Esophagus (tissue), 2 donors: ENCODE results near the gene SEMA3C. TPM values are rescaled to one million over a fixed set of nuclear protein-coding genes. Genes with fewer than 3 reads are reported as not detected.

Experiments used
- H3K27ac ChIP-seq, 2 donors: one replicate each; pipeline ENCODE4 v1.5.1; 2013; ENCODE audit warnings: low read depth in 2 of 2, mild to moderate bottlenecking in 2 of 2, inconsistent platforms in 1 of 2, low read length in 1 of 2, moderate library complexity in 1 of 2
- H3K27me3 ChIP-seq, 2 donors: one replicate each; pipeline ENCODE4 v1.6.1; 2013; ENCODE audit warnings: low read length in 2 of 2, control low read depth in 1 of 2, mild to moderate bottlenecking in 1 of 2; ENCODE audit not compliant: insufficient read depth in 2 of 2, control insufficient read depth in 1 of 2
- H3K36me3 ChIP-seq, 2 donors: one replicate each; pipeline ENCODE4 v1.6.1; 2013; ENCODE audit warnings: low read length in 1 of 2; ENCODE audit not compliant: control insufficient read depth in 2 of 2, insufficient read depth in 2 of 2
- H3K4me1 ChIP-seq, 2 donors: one replicate each; pipeline ENCODE4 v1.6.1; 2013; ENCODE audit warnings: low read length in 1 of 2; ENCODE audit not compliant: control insufficient read depth in 2 of 2, insufficient read depth in 2 of 2
- H3K4me3 ChIP-seq, 2 donors: one replicate each; pipeline ENCODE4 v1.5.1; 2013; ENCODE audit warnings: low read length in 2 of 2, mild to moderate bottlenecking in 2 of 2, low read depth in 1 of 2, moderate library complexity in 1 of 2
- H3K9me3 ChIP-seq, 2 donors: one replicate each; pipeline ENCODE4 v1.6.1; 2013; ENCODE audit warnings: mild to moderate bottlenecking in 2 of 2, low read depth in 1 of 2, low read length in 1 of 2, moderate library complexity in 1 of 2; ENCODE audit not compliant: control insufficient read depth in 2 of 2, insufficient read depth in 1 of 2
- WGBS, 2 donors: extraction: QIAGEN DNeasy Blood & Tissue Kit; methylation state at CpG; one replicate each; pipeline ENCODE4 v1.1.7; 2013; 5-methylcytosine and 5-hydroxymethylcytosine counted together
- polyA plus RNA-seq, 2 donors: library from polyadenylated mRNA; stranded (reverse); fragments of 200-250 nt; gene quantifications; one replicate each; pipeline ENCODE4 v1.2.3, GENCODE V29; 2013
- donor health status: healthy with polysubstance abuse.
- donor health status: Bipolar disorder and iron deficiency.

SEMA3C gene
- polyA plus RNA-seq, 2 donors = 1.8 to 3.4 TPM

DNA sequence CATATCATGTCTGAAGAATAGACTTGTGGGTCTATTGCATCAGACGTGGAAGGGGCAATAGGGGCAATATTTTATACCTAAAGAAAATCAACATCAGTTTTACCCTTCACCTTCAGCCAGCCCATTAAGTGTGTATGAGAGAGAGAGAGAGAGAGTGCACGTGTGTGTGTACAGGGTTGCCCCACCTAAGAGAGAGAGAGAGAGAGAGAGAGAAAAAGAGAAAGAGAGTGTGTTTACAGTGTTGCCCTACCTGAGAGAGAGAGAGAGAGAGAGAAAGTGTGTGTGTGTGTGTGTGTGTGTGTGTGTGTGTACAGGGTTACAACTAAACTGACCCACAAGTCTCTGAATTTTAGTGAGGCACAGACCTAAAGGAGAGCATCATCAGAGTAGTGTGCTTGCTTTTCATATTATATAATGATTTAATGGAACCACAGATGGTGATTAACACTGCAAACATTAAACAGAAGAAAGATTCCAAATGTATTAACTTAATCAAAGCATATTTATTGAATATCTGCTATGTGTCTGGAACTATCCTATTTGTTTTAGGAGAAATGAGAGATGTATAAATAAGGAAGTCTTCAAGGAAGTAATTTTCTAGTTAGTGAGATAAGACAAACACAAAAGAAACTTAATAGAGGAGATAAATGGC lies 213.6 kb downstream of the SEMA3C start:
- no peaks in the 10 kb centered on the region for H3K36me3 ChIP-seq
- no peaks in the 10 kb centered on the region for H3K4me1 ChIP-seq
- no peak overlapping the region for H3K27ac ChIP-seq
- 50 to 65% methylated on average over 2 of the region's 2 CpGs for WGBS, 2 donors
- no peak overlapping the region for H3K4me3 ChIP-seq
- no peaks in the 10 kb centered on the region for H3K27me3 ChIP-seq
- no peaks in the 10 kb centered on the region for H3K9me3 ChIP-seq

DNA sequence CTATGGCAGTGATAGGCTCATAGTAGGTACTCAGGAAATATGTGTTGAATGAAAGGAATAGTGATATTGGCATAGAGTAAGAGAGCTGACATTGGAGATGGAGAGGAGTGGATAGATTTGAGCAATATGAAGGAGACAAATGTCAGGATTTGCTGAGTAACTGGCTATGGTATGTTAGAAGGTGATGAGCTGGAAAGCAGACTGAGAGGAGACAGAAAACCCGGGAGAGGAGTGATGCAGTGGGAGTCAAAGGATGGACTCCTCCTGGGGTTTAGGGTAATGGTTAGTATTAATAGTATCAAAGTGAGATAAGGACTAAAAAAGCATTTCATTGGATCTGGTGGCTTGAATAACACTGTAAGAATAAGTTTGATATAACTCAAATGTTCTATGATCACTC lies 215.6 kb downstream of the SEMA3C start:
- WGBS, 2 donors = 75 to 92% methylated on average over 1 of the region's 1 CpG
- H3K36me3 ChIP-seq = no peaks in the 10 kb centered on the region
- no peak overlapping the region for H3K4me3 ChIP-seq
- no peaks in the 10 kb centered on the region for H3K27me3 ChIP-seq
- no peak overlapping the region for H3K27ac ChIP-seq
- no peaks in the 10 kb centered on the region for H3K4me1 ChIP-seq
- no peaks in the 10 kb centered on the region for H3K9me3 ChIP-seq

DNA sequence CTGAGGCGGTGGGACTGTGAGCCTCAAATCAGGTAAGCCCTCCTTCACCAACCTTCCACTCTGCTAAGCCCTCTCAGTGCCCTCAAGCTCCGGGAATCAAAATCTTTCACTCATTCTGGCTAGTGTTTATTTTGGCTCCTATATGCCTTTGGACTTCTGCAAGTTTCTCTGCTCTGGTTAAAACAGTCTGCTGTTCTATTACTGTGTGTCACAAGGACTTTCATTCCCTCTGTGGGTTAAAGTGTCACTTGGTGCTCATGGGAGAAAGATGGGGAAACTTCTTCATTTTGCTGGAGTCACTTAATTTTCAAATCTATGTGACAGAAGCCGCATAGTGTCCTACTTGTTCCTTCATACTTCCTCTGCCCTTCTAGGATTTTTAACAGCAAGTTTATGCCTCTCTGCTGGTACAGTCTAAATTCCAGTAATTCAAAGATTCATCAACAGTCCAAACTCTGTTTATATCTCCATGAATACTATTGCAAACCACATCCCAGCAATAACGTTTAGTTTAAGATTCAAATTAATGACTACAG lies 219.1 kb downstream of the SEMA3C start:
- Histone ChIP-seq H3K9me3 (no peaks in the 10 kb centered on the region), H3K27ac (no peak overlapping the region), H3K4me1 (no peaks in the 10 kb centered on the region), H3K4me3 (no peak overlapping the region), H3K36me3 (no peaks in the 10 kb centered on the region), H3K27me3 (no peaks in the 10 kb centered on the region)
- WGBS, 2 donors = 47 to 57% methylated on average over 4 of the region's 4 CpGs

DNA sequence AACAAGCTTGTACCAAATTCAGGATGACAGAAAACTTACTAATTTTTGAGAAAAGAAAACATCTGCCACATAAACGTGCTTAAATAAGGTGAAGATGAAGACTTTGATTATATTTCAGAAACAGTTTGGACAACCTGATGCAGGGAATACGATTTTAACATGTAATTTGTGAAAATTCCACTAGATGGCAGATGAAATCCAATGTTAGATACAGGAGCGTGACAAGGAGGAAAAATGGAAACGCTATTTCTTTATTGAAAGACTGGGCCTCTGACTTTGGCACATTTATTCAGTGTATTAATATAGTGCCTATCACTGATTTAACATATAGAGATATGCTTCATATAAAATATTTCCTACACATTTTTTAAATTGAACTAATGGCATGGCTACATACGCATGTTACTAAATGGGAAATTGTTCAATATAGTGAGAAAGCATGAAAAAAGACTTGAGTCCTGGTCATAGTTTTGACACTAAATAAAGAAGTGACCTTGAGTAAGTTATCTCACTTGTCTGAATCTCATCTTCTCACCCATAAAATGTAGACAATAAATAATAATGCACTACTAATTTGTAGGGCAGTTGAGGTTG lies 219.7 kb downstream of the SEMA3C start:
- 19 to 21% methylated on average over 5 of the region's 5 CpGs for WGBS, 2 donors
- H3K27ac ChIP-seq = no peak overlapping the region
- H3K36me3 ChIP-seq = no peaks in the 10 kb centered on the region
- no peak overlapping the region for H3K4me3 ChIP-seq
- H3K4me1 ChIP-seq = no peaks in the 10 kb centered on the region
- no peaks in the 10 kb centered on the region for H3K9me3 ChIP-seq
- H3K27me3 ChIP-seq = no peaks in the 10 kb centered on the region
